Right lobe of liver (tissue), 4 donors: ENCODE results near the gene HECTD4.

Experiments used
- POLR2A ChIP-seq: fragments of 450-650 bp; IDR thresholded peaks from one replicate; pipeline ENCODE4 v1.6.1; 2017; ENCODE audit warnings: antibody characterized with exemption, mild to moderate bottlenecking
- TF ChIP-seq, protein P1 (sequence below), 4 donors: fragments of 200-600 bp in 3 of 4; fragments of 450-650 bp in 1 of 4; IDR thresholded peaks; one replicate each; pipeline versions ENCODE4 v1.5.1 to v1.8.0; 2016 to 2022; ENCODE audit warnings: antibody characterized with exemption in 4 of 4, mild to moderate bottlenecking in 2 of 4
- donor health status: DM: no; HTN: no; CAD: no.
- donor health status: DM: no; HTN: no; CAD: no.
- donor health status: DM: no; HTN: yes; CAD: no.

DNA sequence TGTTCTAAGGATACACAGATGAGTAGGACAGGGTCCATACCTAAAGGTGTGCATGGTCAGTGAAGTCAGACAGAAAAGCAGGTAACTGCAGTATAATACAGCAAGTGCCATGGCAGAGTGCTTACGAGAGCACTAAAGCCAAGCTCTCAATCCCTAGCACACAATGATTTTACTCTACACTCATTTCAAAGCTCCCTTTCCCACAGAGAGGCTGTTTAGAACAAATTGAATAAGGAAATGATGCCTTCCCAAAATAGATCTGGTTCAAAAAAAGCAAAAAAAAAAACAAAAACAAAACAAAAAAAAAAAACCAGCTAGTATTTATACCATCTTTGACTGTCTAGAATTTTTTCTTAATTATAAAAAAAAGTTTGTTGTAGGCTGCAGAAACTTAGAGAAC is 74.1 kb downstream of the HECTD4 start:
- TF ChIP-seq, protein P1, sequence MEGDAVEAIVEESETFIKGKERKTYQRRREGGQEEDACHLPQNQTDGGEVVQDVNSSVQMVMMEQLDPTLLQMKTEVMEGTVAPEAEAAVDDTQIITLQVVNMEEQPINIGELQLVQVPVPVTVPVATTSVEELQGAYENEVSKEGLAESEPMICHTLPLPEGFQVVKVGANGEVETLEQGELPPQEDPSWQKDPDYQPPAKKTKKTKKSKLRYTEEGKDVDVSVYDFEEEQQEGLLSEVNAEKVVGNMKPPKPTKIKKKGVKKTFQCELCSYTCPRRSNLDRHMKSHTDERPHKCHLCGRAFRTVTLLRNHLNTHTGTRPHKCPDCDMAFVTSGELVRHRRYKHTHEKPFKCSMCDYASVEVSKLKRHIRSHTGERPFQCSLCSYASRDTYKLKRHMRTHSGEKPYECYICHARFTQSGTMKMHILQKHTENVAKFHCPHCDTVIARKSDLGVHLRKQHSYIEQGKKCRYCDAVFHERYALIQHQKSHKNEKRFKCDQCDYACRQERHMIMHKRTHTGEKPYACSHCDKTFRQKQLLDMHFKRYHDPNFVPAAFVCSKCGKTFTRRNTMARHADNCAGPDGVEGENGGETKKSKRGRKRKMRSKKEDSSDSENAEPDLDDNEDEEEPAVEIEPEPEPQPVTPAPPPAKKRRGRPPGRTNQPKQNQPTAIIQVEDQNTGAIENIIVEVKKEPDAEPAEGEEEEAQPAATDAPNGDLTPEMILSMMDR (IDR thresholded peaks at IDR 0.05), result no peak
- no peak for TF ChIP-seq POLR2A
